Dendritic cell treated with granulocyte-macrophage colony-stimulating factor and Interleukin-4, amounts not matched to agents 40 ng/mL and 50 ng/mL, for 4 days (primary cell): ENCODE measurements around the gene DCC.

Source experiments
- H3K27ac Mint-ChIP-seq: one replicate; pipeline ENCODE4 v1.8.0; 2022; ENCODE audit warnings: mild to moderate bottlenecking, mixed read lengths
- H3K27me3 Mint-ChIP-seq: one replicate; pipeline ENCODE4 v1.8.0; 2022; ENCODE audit warnings: mild to moderate bottlenecking, mixed read lengths
- H3K36me3 Mint-ChIP-seq: one replicate; pipeline ENCODE4 v1.8.0; 2022; ENCODE audit warnings: low read depth, mixed read lengths
- H3K4me1 Mint-ChIP-seq: one replicate; pipeline ENCODE4 v1.8.0; 2022; ENCODE audit warnings: low read depth, mixed read lengths
- H3K4me3 Mint-ChIP-seq: one replicate; pipeline ENCODE4 v1.8.0; 2022; ENCODE audit warnings: mild to moderate bottlenecking, moderate library complexity, mixed read lengths
- H3K9me3 Mint-ChIP-seq: one replicate; pipeline ENCODE4 v1.8.0; 2022; ENCODE audit warnings: mixed read lengths
- intact Hi-C: fragments of 100-400 bp; cut with micrococcal nuclease; formaldehyde crosslinking; loops from one replicate; pipeline ENCODE4 v1.15.0; 2022

DCC gene

DNA sequence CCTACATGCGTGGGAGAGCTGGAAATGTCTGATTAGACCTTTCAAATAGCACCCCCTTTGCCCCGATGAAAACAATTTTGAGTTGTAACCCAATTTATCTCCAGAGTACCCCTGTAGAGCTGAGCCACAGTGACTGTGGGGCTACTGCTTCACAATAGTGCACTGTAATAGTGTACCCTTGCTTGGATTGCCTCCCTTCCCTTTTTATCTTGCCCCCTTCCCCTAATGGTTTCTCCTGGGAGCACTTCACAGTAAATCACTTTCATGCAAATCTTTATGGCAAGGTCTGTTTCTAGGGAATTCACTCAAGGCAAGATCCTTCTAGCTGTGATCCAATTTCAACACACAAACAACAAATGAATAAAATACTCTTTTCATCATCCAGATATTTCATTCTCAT is 1196.9 kb downstream of the DCC start:
- Mint-ChIP-seq H3K4me1 (no peaks in the 10 kb centered on the region), H3K9me3 (no peaks in the 10 kb centered on the region), H3K27me3 (no peaks in the 10 kb centered on the region), H3K36me3 (no peaks in the 10 kb centered on the region), H3K4me3 (no peak overlapping the region), H3K27ac (no peak overlapping the region)
- intact Hi-C loops, result no loop called here

DNA sequence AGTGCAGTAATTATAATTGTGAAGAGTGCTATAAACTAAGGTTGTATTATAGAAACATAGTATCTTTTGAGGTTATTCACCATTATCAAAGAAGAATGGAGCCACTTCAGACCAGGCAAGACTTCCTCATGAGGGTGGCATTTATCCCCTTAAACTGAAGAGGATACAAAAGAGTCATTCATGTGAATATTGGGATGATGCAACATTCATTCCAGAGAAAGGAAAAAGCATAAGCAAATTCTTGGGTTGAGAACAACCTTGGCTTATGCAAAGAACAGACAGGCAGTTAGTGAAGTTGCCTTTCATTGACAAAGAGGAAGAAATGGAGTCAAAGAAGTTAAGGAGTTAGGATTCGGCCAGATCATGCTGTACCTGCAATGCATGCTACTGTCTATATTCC is 1201.9 kb downstream of the DCC start:
- Mint-ChIP-seq H3K27ac (no peak overlapping the region), H3K36me3 (no peaks in the 10 kb centered on the region)
- intact Hi-C loops, result no loop called here

DNA sequence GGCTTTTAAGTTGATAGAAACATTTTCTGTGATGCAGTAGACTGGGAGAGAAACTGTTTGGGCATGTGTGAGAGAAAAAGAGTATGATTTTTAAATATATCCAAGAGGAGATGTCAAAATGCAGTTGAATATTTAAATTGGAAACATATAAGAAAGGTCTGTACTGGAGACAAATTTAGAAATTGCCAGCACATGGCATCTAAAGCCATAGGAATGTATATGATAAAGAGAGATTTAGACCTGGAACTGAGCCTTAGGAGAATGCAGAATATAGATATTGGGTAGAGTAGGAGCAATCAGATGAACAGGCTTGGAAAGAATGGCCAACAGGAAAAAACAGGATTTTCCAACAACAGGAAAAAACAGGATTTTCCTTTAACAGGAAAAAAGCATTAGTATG is 1203.7 kb downstream of the DCC start:
- no peak overlapping the region for H3K4me3 Mint-ChIP-seq
- intact Hi-C loops, result no loop called here
- H3K9me3 Mint-ChIP-seq, result peaks cover 10% of the 10 kb centered on the region
- no peak overlapping the region for H3K27ac Mint-ChIP-seq
- no peaks in the 10 kb centered on the region for H3K36me3 Mint-ChIP-seq
- no peaks in the 10 kb centered on the region for H3K27me3 Mint-ChIP-seq
- H3K4me1 Mint-ChIP-seq, result no peaks in the 10 kb centered on the region

More for the DNA sequence above, 1201.9 kb downstream of the DCC start:
- H3K27me3 Mint-ChIP-seq, result no peaks in the 10 kb centered on the region
- H3K4me1 Mint-ChIP-seq, result no peaks in the 10 kb centered on the region
- peaks cover 10% of the 10 kb centered on the region for H3K9me3 Mint-ChIP-seq
- no peak overlapping the region for H3K4me3 Mint-ChIP-seq

DNA sequence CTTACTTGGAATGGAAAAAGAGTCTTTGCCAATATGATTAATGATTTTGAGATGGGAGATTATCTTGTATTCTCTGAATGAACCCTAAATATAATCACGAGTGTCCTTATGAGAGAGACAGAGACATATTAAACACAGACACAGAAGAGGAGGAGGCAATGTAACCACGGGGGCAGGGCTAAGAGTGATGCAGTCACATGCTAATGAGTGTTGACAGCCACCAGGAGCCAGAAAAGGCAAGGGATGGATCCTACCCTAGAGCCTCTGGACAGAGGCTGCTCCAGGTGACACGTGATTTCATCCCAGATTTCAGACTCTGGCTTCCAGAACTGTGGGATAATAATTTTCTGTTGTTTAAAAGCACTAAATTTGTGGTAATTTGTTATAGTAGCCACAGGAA is 1204.9 kb downstream of the DCC start:
- Mint-ChIP-seq H3K9me3 (peaks cover 11% of the 10 kb centered on the region), H3K27ac (no peak overlapping the region), H3K36me3 (no peaks in the 10 kb centered on the region), H3K4me3 (no peak overlapping the region), H3K27me3 (no peaks in the 10 kb centered on the region), H3K4me1 (no peaks in the 10 kb centered on the region)
- intact Hi-C loops, result no loop called here

DNA sequence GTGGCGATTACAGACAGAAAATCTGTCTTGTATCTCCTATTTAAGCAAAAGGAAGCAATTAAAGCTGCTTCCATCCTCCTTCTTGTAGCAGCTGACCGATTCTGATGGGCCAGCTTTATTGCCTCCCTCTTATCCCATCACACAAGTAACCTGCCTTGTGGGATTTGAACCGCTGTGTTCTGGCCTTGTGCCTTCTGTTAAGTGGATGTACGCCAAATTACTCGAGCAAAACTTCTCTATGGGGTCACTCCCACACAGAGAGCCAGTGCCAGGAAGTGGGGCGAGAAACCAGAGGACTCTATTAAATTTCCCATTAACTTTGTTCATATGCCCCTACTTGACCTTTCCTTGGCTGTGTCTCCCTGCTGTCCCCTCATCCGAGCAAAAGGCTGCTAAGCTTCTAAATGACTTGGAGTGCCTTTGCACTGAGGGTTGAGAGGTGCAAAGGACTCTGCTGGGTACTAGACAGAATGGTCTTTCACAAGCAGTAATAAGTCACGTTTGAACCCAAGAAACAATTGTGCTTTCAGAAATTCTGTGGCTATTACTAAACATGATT is 1212.0 kb downstream of the DCC start:
- no peaks in the 10 kb centered on the region for H3K27me3 Mint-ChIP-seq

DNA sequence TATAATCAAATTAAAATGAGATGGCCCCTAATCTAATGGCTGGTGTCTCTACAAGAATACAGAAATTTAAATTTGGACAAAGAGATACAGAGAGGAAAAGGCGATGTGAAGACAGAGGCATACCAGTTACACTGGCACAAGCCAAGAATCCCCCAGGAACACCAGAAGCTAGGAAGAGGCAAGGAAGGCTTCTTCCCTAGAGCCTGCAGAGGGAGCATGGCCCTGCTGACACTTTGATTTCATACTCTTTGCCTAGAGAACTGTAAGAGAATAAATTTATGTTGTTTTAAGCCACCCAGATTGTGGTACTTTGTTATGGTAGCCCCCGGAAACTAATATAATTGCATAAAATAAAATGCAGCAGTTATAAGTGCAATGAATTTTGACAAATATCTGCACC is 1213.0 kb downstream of the DCC start:
- no peaks in the 10 kb centered on the region for H3K27me3 Mint-ChIP-seq
- no peak overlapping the region for H3K27ac Mint-ChIP-seq
- no peaks in the 10 kb centered on the region for H3K36me3 Mint-ChIP-seq
- no peak overlapping the region for H3K4me3 Mint-ChIP-seq
- intact Hi-C loops, result no loop called here
- no peaks in the 10 kb centered on the region for H3K4me1 Mint-ChIP-seq
- peaks cover 9% of the 10 kb centered on the region for H3K9me3 Mint-ChIP-seq

More for the DNA sequence above, 1212.0 kb downstream of the DCC start:
- Mint-ChIP-seq H3K4me1 (no peaks in the 10 kb centered on the region), H3K9me3 (peaks cover 9% of the 10 kb centered on the region), H3K27ac (no peak overlapping the region), H3K36me3 (no peaks in the 10 kb centered on the region), H3K4me3 (no peak overlapping the region)
- intact Hi-C loops, result no loop called here

DNA sequence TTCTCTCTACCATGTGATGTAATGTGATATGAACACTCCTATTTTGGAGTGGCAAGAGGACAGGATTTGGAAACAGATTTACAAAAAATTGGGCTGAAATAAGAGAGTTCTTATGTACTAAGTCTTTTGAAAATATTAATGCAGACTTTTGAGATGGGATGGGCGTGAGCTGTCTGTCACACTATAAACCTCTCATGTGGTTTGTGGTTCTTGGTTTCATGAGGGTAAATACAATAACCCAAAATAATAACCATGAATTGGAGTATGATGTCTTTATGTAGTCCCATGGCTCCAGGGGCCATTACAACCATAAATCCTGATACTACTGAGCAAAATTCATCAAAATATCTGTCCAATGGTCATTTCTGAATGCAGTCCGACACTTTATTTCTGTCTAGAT is 1216.5 kb downstream of the DCC start:
- Mint-ChIP-seq H3K4me1 (no peaks in the 10 kb centered on the region), H3K4me3 (no peak overlapping the region), H3K27me3 (no peaks in the 10 kb centered on the region), H3K36me3 (no peaks in the 10 kb centered on the region), H3K27ac (no peak overlapping the region), H3K9me3 (no peaks in the 10 kb centered on the region)
- intact Hi-C loops, result no loop called here

DNA sequence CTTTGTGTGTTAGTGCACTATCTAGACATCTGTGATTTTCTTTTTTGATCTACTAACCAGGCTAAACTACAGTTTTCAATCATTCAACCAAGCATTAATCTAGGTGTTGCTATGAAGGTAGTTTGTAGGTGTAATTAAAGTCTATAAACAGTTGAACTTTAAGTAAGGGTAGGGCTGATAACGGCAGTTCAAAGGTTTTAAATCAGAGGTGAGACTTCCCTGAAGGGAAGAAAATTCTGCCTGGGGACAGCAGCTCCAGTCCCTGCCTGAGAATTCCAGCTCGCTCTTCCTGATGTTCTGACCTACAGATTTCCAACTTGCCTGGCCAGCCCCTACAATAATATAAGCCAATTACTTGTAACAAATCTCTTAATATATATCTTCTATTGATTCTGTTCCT is 1220.5 kb downstream of the DCC start:
- no peak overlapping the region for H3K27ac Mint-ChIP-seq
- H3K36me3 Mint-ChIP-seq, result no peaks in the 10 kb centered on the region
- intact Hi-C loops, result no loop called here
- no peak overlapping the region for H3K4me3 Mint-ChIP-seq
- no peaks in the 10 kb centered on the region for H3K9me3 Mint-ChIP-seq
- no peaks in the 10 kb centered on the region for H3K4me1 Mint-ChIP-seq
- H3K27me3 Mint-ChIP-seq, result no peaks in the 10 kb centered on the region

DNA sequence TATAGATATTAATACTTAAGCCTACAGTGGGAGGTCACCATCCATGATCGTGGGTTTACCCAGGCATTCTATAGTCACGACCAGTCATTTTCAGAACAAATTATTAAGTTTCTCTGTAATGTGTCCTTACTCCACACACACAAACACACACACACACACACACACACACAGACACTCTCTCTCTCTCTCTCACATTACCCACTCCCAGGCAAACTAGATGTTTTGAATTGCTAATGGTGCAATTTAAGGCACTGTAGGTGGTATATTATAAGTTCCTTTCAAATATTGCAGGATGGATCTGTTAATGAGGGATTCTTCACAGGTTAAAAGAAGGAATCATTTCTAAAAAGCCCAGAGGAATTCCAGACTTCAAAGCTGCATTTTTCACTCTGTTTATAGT is 1226.6 kb downstream of the DCC start:
- H3K4me3 Mint-ChIP-seq, result no peak overlapping the region
- intact Hi-C loops, result loop anchor here (5.0 kb wide), 1 partner anchor 1106 kb away; no protein-coding TSS in a partner anchor
- H3K27me3 Mint-ChIP-seq, result no peaks in the 10 kb centered on the region
- no peak overlapping the region for H3K27ac Mint-ChIP-seq
- H3K4me1 Mint-ChIP-seq, result no peaks in the 10 kb centered on the region
- H3K9me3 Mint-ChIP-seq, result no peaks in the 10 kb centered on the region
- H3K36me3 Mint-ChIP-seq, result no peaks in the 10 kb centered on the region

DNA sequence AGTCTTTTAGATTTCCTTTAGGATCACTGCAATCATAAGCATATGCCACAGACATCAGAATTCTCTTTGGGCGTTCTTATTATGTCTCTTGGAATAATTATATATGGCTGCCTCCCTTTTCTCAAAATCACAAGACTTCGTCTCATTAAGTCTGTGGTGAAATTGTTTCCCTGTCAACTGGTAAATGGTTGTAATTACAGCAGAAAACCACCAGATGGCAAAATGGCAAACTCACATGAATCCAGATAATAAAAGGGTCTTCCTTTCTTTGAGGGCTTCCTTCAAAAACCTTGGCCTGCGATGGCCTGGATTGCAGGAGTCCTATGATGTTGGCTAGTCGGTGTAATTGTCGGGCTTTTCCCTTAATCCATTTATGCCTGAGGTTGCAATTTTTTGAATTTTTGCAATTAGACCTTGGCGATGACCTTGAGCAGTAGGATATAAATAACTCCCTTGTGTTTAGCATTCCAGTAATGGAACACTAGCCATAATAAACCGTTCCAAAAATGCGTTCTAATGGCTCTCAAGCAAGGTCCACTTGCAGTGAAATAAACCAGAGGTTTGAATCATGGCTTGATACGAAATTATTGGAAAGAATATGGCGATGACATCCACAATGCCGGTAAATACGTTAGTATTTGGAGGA is 1228.1 kb downstream of the DCC start:
- no peaks in the 10 kb centered on the region for H3K4me1 Mint-ChIP-seq
- no peaks in the 10 kb centered on the region for H3K27me3 Mint-ChIP-seq
- intact Hi-C loops, result loop anchor here (1.0 to 5.0 kb wide), 2 partner anchors 559 to 1104 kb away; no protein-coding TSS in a partner anchor
- H3K36me3 Mint-ChIP-seq, result no peaks in the 10 kb centered on the region
- H3K4me3 Mint-ChIP-seq, result no peak overlapping the region
- no peaks in the 10 kb centered on the region for H3K9me3 Mint-ChIP-seq
- H3K27ac Mint-ChIP-seq, result no peak overlapping the region
